CD4-positive, alpha-beta T cell treated with Interferon alpha-2 for 1 hour (primary cell): Measurements from ENCODE around the gene LOC128125822.
"Not testable (repeated sequence)": the region's sequence is repeated elsewhere in the genome, so short reads cannot be mapped to it uniquely, and the experiment has no call there.

Experiments used
- DNase-seq, 2 donors: peaks; one replicate each; pipeline ENCODE4 v3.0.0-alpha.2; 2020 to 2022

LOC128125822 gene

DNA sequence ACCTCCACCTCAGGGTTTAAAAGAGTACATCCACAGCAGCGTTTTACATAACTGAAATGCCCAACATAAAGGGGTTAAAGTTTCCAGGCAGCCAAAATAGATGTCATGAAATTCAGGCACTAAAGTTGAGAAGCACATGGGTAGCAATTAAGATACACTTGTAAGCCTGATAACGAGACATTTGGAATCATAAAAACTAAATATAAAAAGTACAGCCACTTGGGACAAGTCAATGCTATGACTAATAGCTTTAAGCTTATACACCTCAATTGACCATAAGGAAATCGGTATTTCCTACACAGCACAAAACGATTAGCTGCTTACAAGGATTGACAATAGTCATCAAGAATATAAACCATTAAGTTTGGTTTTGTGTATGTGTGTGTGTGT lies 11.8 kb downstream of the LOC128125822 start:
- no peak for DNase-seq

GRCh38 chr6:63584566-63584965 lies 12.3 kb downstream of the LOC128125822 start:
- DNase-seq: no peak

- not testable (repeated sequence) for DNase-seq
These were observed 13.4 kb downstream of the LOC128125822 start for GRCh38 chr6:63585652-63586051.

- DNase-seq: no peak
These were observed 17.7 kb downstream of the LOC128125822 start for GRCh38 chr6:63589952-63590411.

- DNase-seq: no peak
These were observed 20.6 kb downstream of the LOC128125822 start for GRCh38 chr6:63592886-63593285.

- no peak for DNase-seq
These were observed 25.1 kb downstream of the LOC128125822 start for GRCh38 chr6:63597141-63598048.

DNA sequence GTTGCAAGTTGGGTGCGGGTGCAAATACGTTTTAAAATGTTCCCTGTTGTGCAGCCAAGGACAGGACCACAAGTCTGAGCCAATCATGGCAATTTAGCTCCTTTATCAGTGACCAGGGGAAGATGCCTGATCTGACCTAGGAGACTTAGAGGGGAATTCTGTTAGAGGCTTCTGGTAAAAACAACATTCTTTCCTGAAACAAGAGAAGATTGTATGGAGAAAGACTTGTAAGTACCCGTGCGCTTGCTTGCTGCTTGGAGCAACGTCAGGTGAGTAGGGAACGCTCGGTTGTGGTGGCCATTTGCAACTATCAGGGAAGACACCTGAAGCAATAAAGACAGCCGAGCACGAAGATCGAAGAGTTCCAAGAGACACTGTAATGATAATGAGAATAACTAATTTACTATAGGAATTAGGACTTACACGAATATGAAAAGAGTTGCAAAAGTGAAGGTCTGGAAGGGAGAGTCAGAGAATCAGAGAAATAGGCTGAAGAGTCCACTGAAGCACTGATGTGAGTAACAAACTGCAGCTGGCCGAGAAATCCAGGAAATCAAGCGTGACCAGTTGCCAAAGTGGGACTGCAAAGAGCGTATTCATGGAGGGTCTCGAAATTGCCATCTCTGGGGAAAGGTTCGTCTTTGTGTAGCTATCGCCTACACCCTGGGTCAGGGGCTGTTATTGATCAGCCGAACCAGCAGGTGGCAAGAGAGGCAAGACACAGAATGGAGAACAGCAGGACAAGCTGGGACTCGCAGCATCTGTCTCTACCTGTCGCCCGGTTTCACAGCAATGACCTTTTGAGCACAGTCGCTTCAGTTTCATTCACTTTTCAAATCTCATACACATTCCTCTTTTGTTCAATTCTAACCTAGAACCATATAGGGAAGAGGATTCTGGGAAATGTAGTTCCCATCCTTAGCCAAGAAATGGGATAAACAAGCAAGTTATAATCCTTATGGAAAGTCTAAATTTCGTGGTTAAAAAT lies 26.1 kb downstream of the LOC128125822 start:
- peak; percentile 80 to 85 for DNase-seq

GRCh38 chr6:63599243-63599642 lies 27.0 kb downstream of the LOC128125822 start:
- DNase-seq: no peak

DNA sequence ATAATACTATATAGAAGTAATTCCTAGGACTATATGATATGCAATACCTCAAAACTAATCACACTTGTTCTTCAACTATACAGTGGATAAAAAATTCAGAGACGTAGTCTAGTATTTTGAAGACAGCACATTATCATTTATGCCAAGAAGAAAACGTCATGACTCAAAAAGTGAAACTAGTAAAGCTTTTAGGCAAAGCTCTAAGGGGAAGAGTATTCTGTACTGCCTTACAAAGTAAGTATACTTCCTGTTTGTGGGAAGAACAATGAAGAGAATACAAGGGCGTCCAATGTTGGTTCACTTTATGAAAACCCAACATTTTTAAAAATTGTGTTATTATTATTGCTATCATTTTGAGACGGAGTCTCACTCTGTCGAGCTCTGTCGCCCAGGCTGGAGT lies 27.9 kb downstream of the LOC128125822 start:
- no peak for DNase-seq

DNA sequence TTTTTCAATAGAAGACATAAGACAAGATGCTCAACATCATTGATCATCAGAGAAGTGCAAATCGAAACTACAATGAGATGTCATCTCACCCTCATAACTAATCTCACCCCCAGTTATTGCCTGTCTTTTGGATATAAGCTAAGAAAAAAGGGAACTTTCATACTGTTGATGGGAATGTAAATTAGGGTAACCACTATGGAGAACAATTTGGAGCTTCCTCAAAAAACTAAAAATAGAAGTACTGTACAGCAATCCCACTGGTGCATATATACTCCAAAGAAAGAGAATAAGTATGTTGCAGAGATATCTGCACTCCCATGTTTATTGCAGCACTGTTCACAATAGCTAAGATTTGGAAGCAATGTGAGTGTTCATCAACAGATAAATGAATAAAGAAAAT lies 37.0 kb downstream of the LOC128125822 start:
- DNase-seq: no peak

DNA sequence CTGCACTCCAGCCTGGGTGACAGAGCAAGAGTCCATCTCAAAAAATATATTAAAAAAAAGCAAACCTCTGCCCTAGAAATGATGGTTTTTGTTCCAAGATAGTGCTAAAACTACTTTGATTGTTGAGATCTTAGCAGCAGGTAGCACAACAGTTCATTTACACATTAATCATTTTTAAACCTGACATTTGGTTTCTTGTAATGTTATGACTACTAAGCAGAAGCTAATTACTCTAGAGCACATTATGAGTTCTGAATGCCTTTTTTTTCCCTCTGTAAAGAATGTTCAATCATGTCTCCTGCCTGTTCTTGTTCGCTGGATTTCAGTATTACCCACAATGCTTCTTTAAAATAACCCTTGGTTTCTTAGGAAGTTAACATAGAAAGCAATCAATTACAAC lies 38.7 kb downstream of the LOC128125822 start:
- no peak for DNase-seq

DNA sequence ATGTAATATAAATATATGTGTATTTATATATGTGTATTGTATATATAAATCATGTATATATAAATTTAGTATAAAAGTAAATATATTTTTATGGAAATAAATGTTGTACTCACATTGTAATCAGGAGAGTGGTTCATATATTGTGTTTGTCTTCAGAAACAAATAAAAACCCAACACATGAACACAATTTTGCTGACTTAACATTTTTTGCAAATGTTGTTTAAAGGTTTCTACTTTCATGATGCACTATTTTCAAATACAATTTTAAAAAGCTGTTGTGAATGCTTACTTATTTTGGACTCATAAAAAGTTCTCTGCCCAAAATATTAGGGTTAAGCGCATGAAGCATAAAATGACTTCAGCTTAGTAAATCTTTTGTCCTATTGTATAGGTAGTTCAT lies 39.3 kb downstream of the LOC128125822 start:
- DNase-seq: no peak

GRCh38 chr6:63615590-63615989 lies 43.3 kb downstream of the LOC128125822 start:
- DNase-seq: no peak
